H1 (cell line): ENCODE results near the gene BBS2. TPM values are rescaled to one million over a fixed set of nuclear protein-coding genes. Genes with fewer than 3 reads are reported as not detected.

Experiments
- CHD7 ChIP-seq: fragments of 300-600 bp; sonication (generic); IDR thresholded peaks from 2 replicates; pipeline ENCODE4 v1.7.1; 2012; ENCODE audit warnings: low read length, moderate library complexity, mild to moderate bottlenecking, inconsistent platforms; ENCODE audit not compliant: insufficient replicate concordance
- RAD21 ChIP-seq, 2 experiments: IDR thresholded peaks in 1 of 2; conservative IDR thresholded peaks in 1 of 2; 2 replicates each; pipeline ENCODE4 v1.6.1; 2011; ENCODE audit warnings: low read depth in 2 of 2, low read length in 2 of 2, improper control_type of control experiment in 1 of 2, inconsistent platforms in 1 of 2, mild to moderate bottlenecking in 1 of 2, moderate library complexity in 1 of 2
- RNF2 ChIP-seq: fragments of 200-900, 300-1000 bp; sonication (generic); IDR thresholded peaks from 2 replicates; pipeline ENCODE4 v1.7.1; 2016; ENCODE audit warnings: borderline replicate concordance, low read depth, mild to moderate bottlenecking, antibody characterized with exemption, low read length; ENCODE audit not compliant: poor library complexity, severe bottlenecking; ENCODE audit errors: missing control alignments
- polyA plus RNA-seq, 7 experiments: library from polyadenylated mRNA; depleted of rRNA in 3 of 7; stranded (reverse) in 5 of 7; unstranded in 2 of 7; fragments of >200 nt in 5 of 7; fragments of 200-250 nt in 2 of 7; gene quantifications; 1 replicate in 5 of 7; 2 replicates in 1 of 7; 4 replicates in 1 of 7; pipeline versions ENCODE4 v1.2.1 to v1.2.3, GENCODE V29; 2011 to 2013; ENCODE audit warnings: missing spikeins in 2 of 7, mixed read lengths in 2 of 7
- total RNA-seq: library from RNA; stranded (reverse); fragmentation: NEBNext Ultra II Directional; extraction: Animal tissue kit (Norgen Biotek cat#: 25700); gene quantifications from 2 replicates; pipeline ENCODE4 v1.2.1, GENCODE V29; 2021

The BBS2 gene
- total and polyA plus RNA-seq, 2 of the 8 experiments (the other 6 are each of a cell fraction or from before 2014, with no cell fraction given), result 12.3 to 15.1 TPM

- TF ChIP-seq RNF2, result no peak
- TF ChIP-seq RAD21 (IDR thresholded peaks at IDR 0.05 in 1 of 2, conservative IDR thresholded peaks at IDR 0.05 in 1 of 2; ENCODE audit: low read depth in 2 of 2, low read length in 2 of 2), result no peak
- no peak for TF ChIP-seq CHD7
Observed at GRCh38 chr16:56551796-56552738, 32.2 kb upstream of the BBS2 start (continued).
